OCI-LY3 (cell line): ENCODE data around the gene PID1.

ENCODE experiments used
- H2AFZ ChIP-seq: fragments of 200-600, 300-600 bp; shearing (Covaris generic); 2 replicates; pipeline ENCODE4 v1.6.0; 2014; ENCODE audit warnings: antibody characterized with exemption, low read depth, low read length
- H3K27ac ChIP-seq: fragments of 200-600, 300-600 bp; sonication (generic); 2 replicates; pipeline ENCODE4 v1.5.1; 2014; ENCODE audit warnings: mild to moderate bottlenecking, low read length, moderate library complexity, mixed read lengths
- H3K27me3 ChIP-seq: fragments of 200-600, 300-600 bp; sonication (generic); 2 replicates; pipeline ENCODE4 v1.6.1; 2014; ENCODE audit warnings: low read depth, low read length, mixed read lengths
- H3K36me3 ChIP-seq: fragments of 200-600, 300-600 bp; sonication (generic); replicated peaks from 2 replicates; pipeline ENCODE3; 2014; ENCODE audit warnings: low read depth, low read length, mixed read lengths
- H3K4me1 ChIP-seq: fragments of 300-600, 200-600 bp; sonication (generic); 2 replicates; pipeline ENCODE4 v1.6.1; 2014; ENCODE audit warnings: low read length, mixed read lengths
- H3K4me2 ChIP-seq: fragments of 200-600, 300-600 bp; sonication (generic); 2 replicates; pipeline ENCODE4 v1.6.1; 2014; ENCODE audit warnings: low read length, mixed read lengths
- H3K4me3 ChIP-seq: fragments of 300-600, 200-600 bp; sonication (generic); 2 replicates; pipeline ENCODE4 v1.5.1; 2014; ENCODE audit warnings: antibody characterized with exemption, mild to moderate bottlenecking, low read length, moderate library complexity
- H3K79me2 ChIP-seq: fragments of 300-600, 200-600 bp; shearing (Covaris generic); 2 replicates; pipeline ENCODE4 v1.6.1; 2014; ENCODE audit warnings: mild to moderate bottlenecking, low read length, mixed read lengths
- H3K9ac ChIP-seq: fragments of 300-600, 200-600 bp; shearing (Covaris generic); 2 replicates; pipeline ENCODE4 v1.6.0; 2014; ENCODE audit warnings: mild to moderate bottlenecking, low read length, moderate library complexity
- H3K9me3 ChIP-seq: fragments of 200-600, 300-600 bp; shearing (Covaris generic); 2 replicates; pipeline ENCODE4 v1.6.1; 2014; ENCODE audit warnings: low read length, mixed read lengths; ENCODE audit not compliant: insufficient read depth
- H4K20me1 ChIP-seq: fragments of 200-600, 300-600 bp; sonication (generic); 2 replicates; pipeline ENCODE4 v1.6.1; 2016; ENCODE audit warnings: low read length, mixed read lengths; ENCODE audit not compliant: insufficient read depth
- EZH2phosphoT487 ChIP-seq: fragments of 200-600 bp; shearing (Covaris generic); IDR thresholded peaks from 2 replicates; pipeline ENCODE4 v1.6.1; 2018; ENCODE audit warnings: antibody characterized with exemption, mixed run types, low read depth
- TF ChIP-seq, protein P1 (sequence below): fragments of 200-600, 300-600 bp; sonication (generic); IDR thresholded peaks from 2 replicates; pipeline ENCODE4 v1.5.1; 2014; ENCODE audit warnings: antibody characterized with exemption, low read length, low read depth

The PID1 gene

GRCh38 chr2:229249536-229249935 is 21.6 kb downstream of the PID1 start:
- H3K27ac ChIP-seq, result no peak overlapping the region
- no peaks in the 10 kb centered on the region for H3K4me1 ChIP-seq
- TF ChIP-seq, protein P1, sequence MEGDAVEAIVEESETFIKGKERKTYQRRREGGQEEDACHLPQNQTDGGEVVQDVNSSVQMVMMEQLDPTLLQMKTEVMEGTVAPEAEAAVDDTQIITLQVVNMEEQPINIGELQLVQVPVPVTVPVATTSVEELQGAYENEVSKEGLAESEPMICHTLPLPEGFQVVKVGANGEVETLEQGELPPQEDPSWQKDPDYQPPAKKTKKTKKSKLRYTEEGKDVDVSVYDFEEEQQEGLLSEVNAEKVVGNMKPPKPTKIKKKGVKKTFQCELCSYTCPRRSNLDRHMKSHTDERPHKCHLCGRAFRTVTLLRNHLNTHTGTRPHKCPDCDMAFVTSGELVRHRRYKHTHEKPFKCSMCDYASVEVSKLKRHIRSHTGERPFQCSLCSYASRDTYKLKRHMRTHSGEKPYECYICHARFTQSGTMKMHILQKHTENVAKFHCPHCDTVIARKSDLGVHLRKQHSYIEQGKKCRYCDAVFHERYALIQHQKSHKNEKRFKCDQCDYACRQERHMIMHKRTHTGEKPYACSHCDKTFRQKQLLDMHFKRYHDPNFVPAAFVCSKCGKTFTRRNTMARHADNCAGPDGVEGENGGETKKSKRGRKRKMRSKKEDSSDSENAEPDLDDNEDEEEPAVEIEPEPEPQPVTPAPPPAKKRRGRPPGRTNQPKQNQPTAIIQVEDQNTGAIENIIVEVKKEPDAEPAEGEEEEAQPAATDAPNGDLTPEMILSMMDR, result no peak
- no peak for TF ChIP-seq EZH2phosphoT487
- H3K79me2 ChIP-seq, result no peaks in the 10 kb centered on the region
- H3K4me3 ChIP-seq, result no peak overlapping the region
- H3K9me3 ChIP-seq, result no peaks in the 10 kb centered on the region
- H3K36me3 ChIP-seq, result no peaks in the 10 kb centered on the region
- H3K9ac ChIP-seq, result no peak overlapping the region
- no peak overlapping the region for H3K4me2 ChIP-seq
- H2AFZ ChIP-seq, result no peak overlapping the region
- no peaks in the 10 kb centered on the region for H3K27me3 ChIP-seq
- H4K20me1 ChIP-seq, result no peaks in the 10 kb centered on the region

GRCh38 chr2:229246334-229246733 is 24.8 kb downstream of the PID1 start:
- Histone ChIP-seq H3K4me2 (no peak overlapping the region), H3K4me1 (no peaks in the 10 kb centered on the region), H2AFZ (no peak overlapping the region), H4K20me1 (no peaks in the 10 kb centered on the region), H3K27me3 (no peaks in the 10 kb centered on the region), H3K79me2 (no peaks in the 10 kb centered on the region), H3K4me3 (no peak overlapping the region), H3K9ac (no peak overlapping the region), H3K36me3 (peaks cover 6% of the 10 kb centered on the region), H3K9me3 (no peaks in the 10 kb centered on the region), H3K27ac (no peak overlapping the region)
- TF ChIP-seq EZH2phosphoT487, result no peak
- TF ChIP-seq, protein P1, result no peak

GRCh38 chr2:229244975-229245374 is 26.1 kb downstream of the PID1 start:
- TF ChIP-seq EZH2phosphoT487, result no peak
- TF ChIP-seq, protein P1, result no peak
- H2AFZ ChIP-seq, result no peak overlapping the region
- H3K4me3 ChIP-seq, result no peak overlapping the region
- H3K27ac ChIP-seq, result no peak overlapping the region
- no peak overlapping the region for H3K4me2 ChIP-seq
- H3K36me3 ChIP-seq, result peaks cover 6% of the 10 kb centered on the region
- H4K20me1 ChIP-seq, result no peaks in the 10 kb centered on the region
- H3K9me3 ChIP-seq, result no peaks in the 10 kb centered on the region
- no peak overlapping the region for H3K9ac ChIP-seq
- H3K4me1 ChIP-seq, result no peaks in the 10 kb centered on the region
- H3K27me3 ChIP-seq, result no peaks in the 10 kb centered on the region
- H3K79me2 ChIP-seq, result no peaks in the 10 kb centered on the region

- H4K20me1 ChIP-seq, result no peaks in the 10 kb centered on the region
- H3K9ac ChIP-seq, result no peak overlapping the region
- H3K4me3 ChIP-seq, result no peak overlapping the region
- no peak overlapping the region for H2AFZ ChIP-seq
- peaks cover 6% of the 10 kb centered on the region for H3K36me3 ChIP-seq
- H3K4me1 ChIP-seq, result no peaks in the 10 kb centered on the region
- no peaks in the 10 kb centered on the region for H3K9me3 ChIP-seq
- no peak overlapping the region for H3K27ac ChIP-seq
- no peaks in the 10 kb centered on the region for H3K79me2 ChIP-seq
- no peak overlapping the region for H3K4me2 ChIP-seq
- H3K27me3 ChIP-seq, result no peaks in the 10 kb centered on the region
- no peak for TF ChIP-seq EZH2phosphoT487
- TF ChIP-seq, protein P1, result no peak
Measured at GRCh38 chr2:229243890-229244560, 27.1 kb downstream of the PID1 start.
